SK-N-SH treated with all-trans-retinoic acid at 6 μM for 48 hours (cell line): Measurements from ENCODE around the gene CNGA3.

ENCODE experiments used
- ATAC-seq: fragments of 200-7000 bp; cut with Tn5 transposase; 3 replicates; pipeline ENCODE4 v1.9.1; 2020; ENCODE audit warnings: mild to moderate bottlenecking, moderate library complexity
- ARNTL ChIP-seq: fragments of 450-650 bp; formaldehyde crosslinking; IDR thresholded peaks from 2 replicates; pipeline ENCODE4 v1.5.0; 2020; ENCODE audit warnings: low read depth, mild to moderate bottlenecking, moderate library complexity, borderline replicate concordance
- BACH2 ChIP-seq: fragments of 250-450 bp; sonication (Bioruptor Pico); IDR thresholded peaks from 2 replicates; pipeline ENCODE4 v1.9.0; 2021; ENCODE audit warnings: mild to moderate bottlenecking, borderline replicate concordance
- CSDC2 ChIP-seq: fragments of 250-450 bp; sonication (Bioruptor Pico); IDR thresholded peaks from 2 replicates; pipeline ENCODE4 v1.5.0; 2020; ENCODE audit warnings: mild to moderate bottlenecking, moderate library complexity
- ESRRG ChIP-seq: fragments of 250-450 bp; sonication (Bioruptor Pico); IDR thresholded peaks from 2 replicates; pipeline ENCODE4 v1.6.1; 2021; ENCODE audit warnings: mild to moderate bottlenecking
- GLIS3 ChIP-seq: fragments of 250-450 bp; sonication (Bioruptor Pico); IDR thresholded peaks from 2 replicates; pipeline ENCODE4 v1.5.0; 2020; ENCODE audit warnings: mild to moderate bottlenecking, moderate library complexity
- ISL1 ChIP-seq: fragments of 250-450 bp; sonication (Bioruptor Pico); IDR thresholded peaks from 2 replicates; pipeline ENCODE4 v2.1.2; 2022; ENCODE audit warnings: mild to moderate bottlenecking, moderate library complexity
- OSR1 ChIP-seq: fragments of 250-450 bp; sonication (Bioruptor Pico); IDR thresholded peaks from 2 replicates; pipeline ENCODE4 v1.8.0; 2022; ENCODE audit warnings: moderate library complexity, mild to moderate bottlenecking, inconsistent platforms
- PPARA ChIP-seq: fragments of 250-450 bp; sonication (Bioruptor Pico); IDR thresholded peaks from 2 replicates; pipeline ENCODE4 v1.5.0; 2020; ENCODE audit warnings: mild to moderate bottlenecking, borderline replicate concordance
- RARB ChIP-seq: fragments of 250-450 bp; sonication (Bioruptor Pico); IDR thresholded peaks from 2 replicates; pipeline ENCODE4 v1.8.0; 2021; ENCODE audit warnings: mild to moderate bottlenecking, moderate library complexity
- SNAI2 ChIP-seq: fragments of 250-450 bp; sonication (Bioruptor Pico); IDR thresholded peaks from 2 replicates; pipeline ENCODE4 v1.5.0; 2020; ENCODE audit warnings: mild to moderate bottlenecking, moderate library complexity
- TCF4 ChIP-seq: fragments of 250-450 bp; sonication (Bioruptor Pico); IDR thresholded peaks from 2 replicates; pipeline ENCODE4 v1.8.0; 2021; ENCODE audit warnings: mild to moderate bottlenecking, moderate library complexity, borderline replicate concordance
- TOX ChIP-seq: fragments of 250-450 bp; sonication (Bioruptor Pico); IDR thresholded peaks from 2 replicates; pipeline ENCODE4 v1.8.0; 2021; ENCODE audit warnings: mild to moderate bottlenecking, moderate library complexity, borderline replicate concordance
- ZC3H10 ChIP-seq: fragments of 250-450 bp; sonication (Bioruptor Pico); IDR thresholded peaks from 2 replicates; pipeline ENCODE4 v1.5.1; 2021; ENCODE audit warnings: mild to moderate bottlenecking, moderate library complexity
- ZFP3 ChIP-seq: fragments of 250-450 bp; sonication (Bioruptor Pico); IDR thresholded peaks from 2 replicates; pipeline ENCODE4 v1.5.0; 2020; ENCODE audit warnings: mild to moderate bottlenecking, moderate library complexity
- ZFP30 ChIP-seq: fragments of 450-650 bp; formaldehyde crosslinking; IDR thresholded peaks from 2 replicates; pipeline ENCODE4 v1.5.0; 2022; ENCODE audit warnings: mild to moderate bottlenecking, moderate library complexity
- ZNF565 ChIP-seq: fragments of 450-650 bp; formaldehyde crosslinking; conservative IDR thresholded peaks from 2 replicates; pipeline ENCODE4 v1.5.0; 2020; ENCODE audit warnings: low read depth, mild to moderate bottlenecking, moderate library complexity
- ZNF70 ChIP-seq: fragments of 450-650 bp; formaldehyde crosslinking; IDR thresholded peaks from 2 replicates; pipeline ENCODE4 v1.5.0; 2020; ENCODE audit warnings: mild to moderate bottlenecking, moderate library complexity
- ZNF8 ChIP-seq: fragments of 450-650 bp; formaldehyde crosslinking; IDR thresholded peaks from 2 replicates; pipeline ENCODE4 v1.5.0; 2020; ENCODE audit warnings: mild to moderate bottlenecking, moderate library complexity
- TF ChIP-seq, protein P1 (sequence below): fragments of 250-450 bp; sonication (Bioruptor Pico); IDR thresholded peaks from 2 replicates; pipeline ENCODE4 v1.5.1; 2021; ENCODE audit warnings: mild to moderate bottlenecking, moderate library complexity
- TF ChIP-seq, protein P2 (sequence below): fragments of 250-450 bp; sonication (Bioruptor Pico); IDR thresholded peaks from 2 replicates; pipeline ENCODE4 v1.8.0; 2021; ENCODE audit warnings: low read depth, mild to moderate bottlenecking, moderate library complexity, borderline replicate concordance
- TF ChIP-seq, protein P3 (sequence below): fragments of 250-450 bp; sonication (Bioruptor Pico); IDR thresholded peaks from 2 replicates; pipeline ENCODE4 v1.5.0; 2020; ENCODE audit warnings: mild to moderate bottlenecking, moderate library complexity
- TF ChIP-seq, protein P4 (sequence below): fragments of 250-450 bp; sonication (Bioruptor Pico); IDR thresholded peaks from 2 replicates; pipeline ENCODE4 v1.8.0; 2020; ENCODE audit warnings: mild to moderate bottlenecking, moderate library complexity, borderline replicate concordance

The CNGA3 gene

DNA sequence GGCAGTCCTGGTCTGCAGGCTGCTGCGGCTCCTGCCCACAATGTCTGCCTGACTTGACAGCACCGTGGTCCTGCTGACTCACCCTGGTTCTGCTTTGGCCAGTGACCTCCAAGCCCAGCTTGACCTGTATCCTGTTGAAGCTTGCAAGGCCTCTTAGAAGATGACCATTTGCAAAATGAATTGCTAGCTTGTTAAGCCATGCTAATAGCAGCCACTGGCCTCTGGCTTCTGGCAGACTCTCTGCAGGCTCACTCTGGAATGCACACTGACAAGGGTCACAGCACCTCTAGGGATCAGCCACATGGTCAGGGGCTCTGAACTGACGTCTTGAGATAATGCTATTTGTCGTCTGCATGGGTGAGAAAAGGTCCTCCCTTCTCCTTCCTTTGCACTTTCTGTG, 25.9 kb downstream of the CNGA3 start:
- ATAC-seq: no peak
- no peak for TF ChIP-seq ZFP3 (CRISPR knock-in tag)
- TF ChIP-seq ZNF70 (CRISPR knock-in tag): no peak
- TF ChIP-seq ZFP30: no peak
- no peak for TF ChIP-seq GLIS3
- TF ChIP-seq TCF4 (CRISPR knock-in tag): no peak
- TF ChIP-seq TOX (CRISPR knock-in tag): no peak
- TF ChIP-seq ZNF565 (CRISPR knock-in tag): no peak
- no peak for TF ChIP-seq CSDC2 (CRISPR knock-in tag)
- TF ChIP-seq, protein P1, sequence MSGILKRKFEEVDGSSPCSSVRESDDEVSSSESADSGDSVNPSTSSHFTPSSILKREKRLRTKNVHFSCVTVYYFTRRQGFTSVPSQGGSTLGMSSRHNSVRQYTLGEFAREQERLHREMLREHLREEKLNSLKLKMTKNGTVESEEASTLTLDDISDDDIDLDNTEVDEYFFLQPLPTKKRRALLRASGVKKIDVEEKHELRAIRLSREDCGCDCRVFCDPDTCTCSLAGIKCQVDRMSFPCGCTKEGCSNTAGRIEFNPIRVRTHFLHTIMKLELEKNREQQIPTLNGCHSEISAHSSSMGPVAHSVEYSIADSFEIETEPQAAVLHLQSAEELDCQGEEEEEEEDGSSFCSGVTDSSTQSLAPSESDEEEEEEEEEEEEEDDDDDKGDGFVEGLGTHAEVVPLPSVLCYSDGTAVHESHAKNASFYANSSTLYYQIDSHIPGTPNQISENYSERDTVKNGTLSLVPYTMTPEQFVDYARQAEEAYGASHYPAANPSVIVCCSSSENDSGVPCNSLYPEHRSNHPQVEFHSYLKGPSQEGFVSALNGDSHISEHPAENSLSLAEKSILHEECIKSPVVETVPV (CRISPR knock-in tag): no peak
- no peak for TF ChIP-seq ISL1
- TF ChIP-seq BACH2: no peak
- TF ChIP-seq, protein P2, sequence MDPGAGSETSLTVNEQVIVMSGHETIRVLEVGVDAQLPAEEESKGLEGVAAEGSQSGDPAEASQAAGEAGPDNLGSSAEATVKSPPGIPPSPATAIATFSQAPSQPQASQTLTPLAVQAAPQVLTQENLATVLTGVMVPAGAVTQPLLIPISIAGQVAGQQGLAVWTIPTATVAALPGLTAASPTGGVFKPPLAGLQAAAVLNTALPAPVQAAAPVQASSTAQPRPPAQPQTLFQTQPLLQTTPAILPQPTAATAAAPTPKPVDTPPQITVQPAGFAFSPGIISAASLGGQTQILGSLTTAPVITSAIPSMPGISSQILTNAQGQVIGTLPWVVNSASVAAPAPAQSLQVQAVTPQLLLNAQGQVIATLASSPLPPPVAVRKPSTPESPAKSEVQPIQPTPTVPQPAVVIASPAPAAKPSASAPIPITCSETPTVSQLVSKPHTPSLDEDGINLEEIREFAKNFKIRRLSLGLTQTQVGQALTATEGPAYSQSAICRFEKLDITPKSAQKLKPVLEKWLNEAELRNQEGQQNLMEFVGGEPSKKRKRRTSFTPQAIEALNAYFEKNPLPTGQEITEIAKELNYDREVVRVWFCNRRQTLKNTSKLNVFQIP (CRISPR knock-in tag): no peak
- TF ChIP-seq ESRRG (CRISPR knock-in tag): no peak
- no peak for TF ChIP-seq ZC3H10
- no peak for TF ChIP-seq OSR1 (CRISPR knock-in tag)
- TF ChIP-seq ZNF8 (CRISPR knock-in tag): no peak
- no peak for TF ChIP-seq ARNTL
- TF ChIP-seq, protein P3, sequence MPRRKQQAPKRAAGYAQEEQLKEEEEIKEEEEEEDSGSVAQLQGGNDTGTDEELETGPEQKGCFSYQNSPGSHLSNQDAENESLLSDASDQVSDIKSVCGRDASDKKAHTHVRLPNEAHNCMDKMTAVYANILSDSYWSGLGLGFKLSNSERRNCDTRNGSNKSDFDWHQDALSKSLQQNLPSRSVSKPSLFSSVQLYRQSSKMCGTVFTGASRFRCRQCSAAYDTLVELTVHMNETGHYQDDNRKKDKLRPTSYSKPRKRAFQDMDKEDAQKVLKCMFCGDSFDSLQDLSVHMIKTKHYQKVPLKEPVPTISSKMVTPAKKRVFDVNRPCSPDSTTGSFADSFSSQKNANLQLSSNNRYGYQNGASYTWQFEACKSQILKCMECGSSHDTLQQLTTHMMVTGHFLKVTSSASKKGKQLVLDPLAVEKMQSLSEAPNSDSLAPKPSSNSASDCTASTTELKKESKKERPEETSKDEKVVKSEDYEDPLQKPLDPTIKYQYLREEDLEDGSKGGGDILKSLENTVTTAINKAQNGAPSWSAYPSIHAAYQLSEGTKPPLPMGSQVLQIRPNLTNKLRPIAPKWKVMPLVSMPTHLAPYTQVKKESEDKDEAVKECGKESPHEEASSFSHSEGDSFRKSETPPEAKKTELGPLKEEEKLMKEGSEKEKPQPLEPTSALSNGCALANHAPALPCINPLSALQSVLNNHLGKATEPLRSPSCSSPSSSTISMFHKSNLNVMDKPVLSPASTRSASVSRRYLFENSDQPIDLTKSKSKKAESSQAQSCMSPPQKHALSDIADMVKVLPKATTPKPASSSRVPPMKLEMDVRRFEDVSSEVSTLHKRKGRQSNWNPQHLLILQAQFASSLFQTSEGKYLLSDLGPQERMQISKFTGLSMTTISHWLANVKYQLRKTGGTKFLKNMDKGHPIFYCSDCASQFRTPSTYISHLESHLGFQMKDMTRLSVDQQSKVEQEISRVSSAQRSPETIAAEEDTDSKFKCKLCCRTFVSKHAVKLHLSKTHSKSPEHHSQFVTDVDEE (CRISPR knock-in tag): no peak
- no peak for TF ChIP-seq PPARA (CRISPR knock-in tag)
- TF ChIP-seq SNAI2 (CRISPR knock-in tag): no peak

DNA sequence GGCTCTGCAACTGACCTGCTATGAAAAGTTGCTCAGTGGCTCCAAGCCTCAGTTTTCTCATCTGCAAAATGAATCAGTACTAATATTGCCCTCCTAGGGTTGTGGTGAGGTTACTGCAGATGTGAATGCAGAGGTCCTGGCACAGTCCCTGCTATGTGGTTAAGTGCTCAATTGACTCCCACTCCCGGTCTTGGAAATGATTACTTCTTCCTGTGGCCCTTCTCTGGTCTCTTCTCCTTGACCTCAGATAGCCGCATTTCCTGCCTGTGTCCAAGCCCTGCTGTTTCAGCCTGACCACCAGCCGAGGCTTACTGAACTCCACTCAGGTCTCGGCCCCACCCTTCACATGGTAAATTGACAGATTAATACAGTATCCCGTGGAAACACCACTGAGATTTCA, 26.3 kb downstream of the CNGA3 start:
- TF ChIP-seq CSDC2 (CRISPR knock-in tag): no peak
- no peak for TF ChIP-seq RARB (CRISPR knock-in tag)
- TF ChIP-seq ZNF565 (CRISPR knock-in tag): no peak
- TF ChIP-seq ZNF8 (CRISPR knock-in tag): no peak
- TF ChIP-seq, protein P2 (CRISPR knock-in tag): no peak
- TF ChIP-seq, protein P4, sequence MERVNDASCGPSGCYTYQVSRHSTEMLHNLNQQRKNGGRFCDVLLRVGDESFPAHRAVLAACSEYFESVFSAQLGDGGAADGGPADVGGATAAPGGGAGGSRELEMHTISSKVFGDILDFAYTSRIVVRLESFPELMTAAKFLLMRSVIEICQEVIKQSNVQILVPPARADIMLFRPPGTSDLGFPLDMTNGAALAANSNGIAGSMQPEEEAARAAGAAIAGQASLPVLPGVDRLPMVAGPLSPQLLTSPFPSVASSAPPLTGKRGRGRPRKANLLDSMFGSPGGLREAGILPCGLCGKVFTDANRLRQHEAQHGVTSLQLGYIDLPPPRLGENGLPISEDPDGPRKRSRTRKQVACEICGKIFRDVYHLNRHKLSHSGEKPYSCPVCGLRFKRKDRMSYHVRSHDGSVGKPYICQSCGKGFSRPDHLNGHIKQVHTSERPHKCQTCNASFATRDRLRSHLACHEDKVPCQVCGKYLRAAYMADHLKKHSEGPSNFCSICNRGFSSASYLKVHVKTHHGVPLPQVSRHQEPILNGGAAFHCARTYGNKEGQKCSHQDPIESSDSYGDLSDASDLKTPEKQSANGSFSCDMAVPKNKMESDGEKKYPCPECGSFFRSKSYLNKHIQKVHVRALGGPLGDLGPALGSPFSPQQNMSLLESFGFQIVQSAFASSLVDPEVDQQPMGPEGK (CRISPR knock-in tag): no peak
- TF ChIP-seq, protein P1 (CRISPR knock-in tag): no peak
- TF ChIP-seq ZFP3 (CRISPR knock-in tag): no peak
- TF ChIP-seq ARNTL: no peak
- no peak for TF ChIP-seq BACH2
- no peak for TF ChIP-seq GLIS3
- no peak for TF ChIP-seq ZC3H10

More for the DNA sequence above, 26.3 kb downstream of the CNGA3 start:
- ATAC-seq: no peak
